ENCODE data around the gene VPS13C.

Gene VPS13C

GRCh38 chr15:61936528-61937195 is 123.6 kb downstream of the VPS13C start:
- DNase-seq: no peak

DNA sequence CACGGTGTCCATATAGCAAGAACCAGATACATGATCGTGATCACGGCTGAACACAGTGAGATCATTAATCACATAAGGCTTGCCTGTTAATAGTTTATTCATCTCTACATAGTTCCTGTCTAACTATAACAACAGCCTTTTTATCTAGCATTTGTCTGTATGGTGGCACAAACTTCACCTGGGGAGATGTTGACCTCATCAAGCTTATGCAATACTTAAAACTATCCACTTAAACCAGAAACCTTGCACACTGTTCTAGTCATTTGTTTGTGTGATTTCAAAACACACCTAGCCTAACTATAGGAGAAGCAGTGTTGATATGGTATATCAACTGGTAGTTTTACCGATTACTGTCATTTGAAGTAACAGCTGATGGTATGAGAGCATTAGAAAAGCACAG is 124.8 kb downstream of the VPS13C start:
- DNase-seq: no peak

- DNase-seq: no peak
Observed at GRCh38 chr15:61929452-61929851, 130.8 kb downstream of the VPS13C start.

DNA sequence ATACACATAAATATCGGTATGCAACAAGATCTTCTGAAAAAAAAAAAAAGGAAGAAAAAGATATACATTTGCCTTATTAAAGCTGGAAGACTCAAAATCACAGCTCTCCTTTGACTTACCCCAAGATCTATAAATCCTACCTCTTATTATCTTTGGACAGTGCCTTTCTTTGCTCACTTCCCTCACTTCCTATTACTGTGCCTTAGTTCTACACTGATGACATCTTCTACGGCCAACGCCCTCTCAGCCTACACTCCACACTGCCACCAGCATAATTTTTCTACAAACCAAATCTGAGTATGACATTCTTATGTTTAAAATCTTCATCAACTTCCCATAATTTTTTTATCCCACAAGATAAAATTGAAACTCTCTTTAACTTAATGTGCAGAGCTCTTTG is 137.1 kb downstream of the VPS13C start:
- DNase-seq: no peak

- peak; percentile 1 for DNase-seq
Observed at GRCh38 chr15:61921093-61921492, 139.2 kb downstream of the VPS13C start.

DNA sequence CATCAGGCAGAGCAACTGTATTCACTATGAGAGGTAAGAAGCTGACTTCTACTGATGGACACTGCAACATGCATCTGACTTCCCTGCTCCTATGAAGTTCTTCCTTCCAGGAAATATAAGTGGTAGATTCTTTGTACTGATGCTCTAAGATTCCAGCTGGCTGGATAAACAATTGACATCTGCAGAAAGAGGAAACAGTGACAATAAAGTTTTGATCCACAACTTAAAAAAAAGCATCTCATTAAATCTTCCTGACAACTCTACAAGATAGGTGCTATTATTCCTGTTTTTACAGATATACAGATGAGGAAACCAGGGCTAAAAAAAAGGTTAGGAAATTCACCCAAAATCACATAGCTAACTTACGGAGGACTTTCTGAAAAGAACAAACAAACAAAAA is 142.8 kb downstream of the VPS13C start:
- DNase-seq: no peak

DNA sequence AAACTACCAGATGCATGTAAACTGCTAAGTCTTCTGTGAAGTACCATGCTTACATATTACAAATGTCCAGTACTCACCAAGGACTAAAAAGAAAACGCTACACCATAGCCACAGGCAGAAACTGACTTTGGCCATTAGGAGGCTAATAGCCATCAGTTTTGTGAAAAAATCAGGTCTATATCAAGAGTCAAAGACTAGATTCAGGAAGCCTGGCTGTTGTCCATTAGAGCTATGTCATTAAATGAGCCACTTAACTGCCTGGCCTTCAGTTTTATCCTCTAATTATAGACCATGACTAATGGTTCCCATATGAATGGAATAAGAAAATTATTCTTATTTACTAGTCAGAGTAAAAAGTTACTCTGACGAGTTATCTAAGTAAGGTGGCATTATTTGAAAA is 144.1 kb downstream of the VPS13C start:
- peak; percentile 67 for DNase-seq

DNA sequence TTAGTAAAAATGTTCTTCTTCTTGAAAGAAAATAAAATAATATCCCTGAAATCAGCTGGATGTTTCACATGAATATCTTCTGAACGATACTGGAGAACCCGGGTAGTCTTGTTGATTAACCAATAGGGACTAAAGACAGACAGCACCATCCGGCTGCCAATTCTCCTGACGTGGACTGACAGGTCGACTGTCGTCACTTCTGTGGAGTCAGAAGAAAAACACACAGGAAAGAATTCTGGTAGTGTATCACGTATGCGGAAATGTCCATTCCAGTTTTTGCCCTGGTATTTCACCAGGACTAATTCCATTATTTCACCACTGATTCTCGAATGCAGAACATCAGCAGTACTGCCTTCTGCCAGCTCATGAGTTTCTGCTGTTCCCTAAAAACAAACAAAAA is 144.6 kb downstream of the VPS13C start:
- no peak for DNase-seq

DNA sequence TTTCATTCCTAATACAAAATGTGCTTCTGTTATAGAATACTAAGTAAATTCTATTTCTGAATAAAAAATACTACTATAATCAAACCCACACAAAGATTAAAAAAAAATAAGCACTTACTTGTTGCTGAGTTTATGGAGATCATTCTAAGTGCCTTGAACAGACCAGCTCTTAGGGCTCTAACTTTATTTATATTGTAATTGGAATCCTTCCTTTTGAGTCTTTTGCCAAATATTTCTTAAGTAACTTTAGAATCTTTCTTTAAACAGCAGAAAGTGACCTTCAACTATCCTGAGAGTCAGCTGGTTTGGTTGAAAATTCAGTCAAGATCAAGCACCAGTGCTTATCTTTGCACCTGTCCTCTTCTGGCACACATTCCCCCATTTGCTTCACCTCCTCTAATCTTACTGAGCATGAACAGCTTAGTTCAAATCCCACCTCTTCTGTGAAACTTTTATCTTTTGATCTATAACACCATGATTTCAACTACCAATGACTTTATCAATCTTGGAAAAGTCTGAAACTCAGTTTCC is 149.3 kb downstream of the VPS13C start:
- no peak for DNase-seq

GRCh38 chr15:61908241-61908640 is 152.0 kb downstream of the VPS13C start:
- DNase-seq: no peak

DNA sequence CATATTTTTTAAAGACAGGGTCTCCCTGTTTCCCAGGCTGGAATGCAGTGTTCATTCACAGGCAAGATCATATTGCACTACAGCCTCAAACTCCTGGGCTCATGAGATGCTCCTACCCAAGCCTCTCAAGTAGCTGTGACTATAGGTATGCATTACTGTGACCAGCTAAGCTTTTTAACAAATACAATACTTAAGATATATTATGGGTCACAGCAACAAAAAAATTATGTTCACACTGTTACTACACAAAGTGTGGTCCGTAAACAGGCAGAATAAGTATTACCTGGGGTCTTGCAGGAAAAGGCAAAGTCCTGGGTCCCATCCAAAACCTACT is 152.5 kb downstream of the VPS13C start:
- DNase-seq: no peak

- DNase-seq: no peak
Observed at GRCh38 chr15:61906961-61907752, 153.1 kb downstream of the VPS13C start.

DNA sequence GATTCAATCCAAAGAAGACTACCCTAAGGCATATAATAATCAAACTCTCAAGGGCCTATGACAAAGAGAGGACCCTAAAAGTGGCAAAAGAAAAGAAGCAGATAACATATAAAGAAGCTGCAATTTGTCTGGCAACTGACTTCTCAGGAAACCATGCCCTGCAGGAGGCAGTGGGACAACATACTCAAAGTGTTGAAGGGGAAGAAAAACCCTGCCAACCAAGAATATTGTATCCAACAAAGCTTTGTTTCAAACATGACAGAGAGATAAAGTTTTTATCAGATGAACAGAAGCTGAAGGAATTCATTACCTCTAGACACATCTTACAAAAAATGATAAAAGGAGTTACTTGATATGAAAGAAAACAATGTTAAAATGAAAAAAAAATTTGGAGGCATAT is 167.1 kb downstream of the VPS13C start:
- DNase-seq: no peak

- DNase-seq: no peak
Observed at GRCh38 chr15:61892140-61892539, 168.1 kb downstream of the VPS13C start.

- DNase-seq: no peak
Observed at GRCh38 chr15:61890106-61890505, 170.1 kb downstream of the VPS13C start.

DNA sequence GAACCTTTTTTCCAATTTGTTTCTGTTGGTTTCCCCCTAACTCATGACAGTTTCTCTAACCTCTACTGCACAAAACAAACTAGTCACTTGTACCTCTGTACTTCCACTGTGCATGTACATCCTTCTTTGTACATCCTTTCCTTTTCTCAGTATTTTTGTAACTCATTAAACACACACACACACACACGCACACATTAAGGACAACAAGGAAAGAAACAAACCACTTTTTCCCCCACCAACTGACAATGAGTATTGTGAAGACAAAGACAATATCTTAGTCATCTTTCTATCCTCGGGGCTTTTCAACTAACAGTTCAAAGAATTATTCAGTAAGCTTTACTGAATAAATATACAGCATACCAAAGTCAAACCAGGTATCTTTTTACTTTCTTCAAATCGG is 170.5 kb downstream of the VPS13C start:
- DNase-seq: no peak

DNA sequence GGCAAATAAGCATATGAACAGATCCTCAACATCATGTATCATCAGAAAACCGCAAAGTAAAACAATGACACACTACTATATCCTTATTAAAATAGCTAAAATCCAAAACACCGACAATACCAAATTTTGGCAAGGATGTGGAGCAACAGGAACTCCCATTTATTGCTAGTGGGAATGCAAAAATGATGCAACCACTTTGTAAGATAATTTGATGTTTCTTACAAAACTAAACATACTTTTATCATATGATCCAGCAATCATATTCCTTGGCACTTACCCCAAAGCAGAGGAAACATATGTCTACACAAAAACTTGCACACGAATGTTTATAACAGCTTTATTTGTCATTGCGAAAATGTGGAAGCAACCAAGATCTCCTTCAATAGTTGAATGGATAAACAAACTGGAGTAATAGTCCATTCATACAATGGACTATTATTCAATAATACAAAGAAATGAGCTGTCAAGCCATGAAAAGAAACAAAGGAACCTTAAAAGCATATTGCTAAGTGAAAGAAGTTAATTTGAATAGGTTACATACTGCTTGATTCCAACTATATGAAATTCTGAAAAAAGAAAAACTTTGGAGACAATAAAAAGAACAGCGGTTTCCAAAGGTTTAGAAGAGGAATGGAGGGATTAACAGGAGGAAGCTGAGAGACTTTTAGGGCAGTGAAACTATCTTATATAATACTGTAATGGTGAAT is 172.0 kb downstream of the VPS13C start:
- DNase-seq: peak; percentile 7

GRCh38 chr15:61880084-61880483 is 180.2 kb downstream of the VPS13C start:
- DNase-seq: no peak

- no peak for DNase-seq
Observed at GRCh38 chr15:61879219-61879618, 181.0 kb downstream of the VPS13C start.

GRCh38 chr15:61871926-61872522 is 188.2 kb downstream of the VPS13C start:
- DNase-seq: peak; percentile 19

- no peak for DNase-seq
Observed at GRCh38 chr15:61869656-61870055, 190.6 kb downstream of the VPS13C start.

DNA sequence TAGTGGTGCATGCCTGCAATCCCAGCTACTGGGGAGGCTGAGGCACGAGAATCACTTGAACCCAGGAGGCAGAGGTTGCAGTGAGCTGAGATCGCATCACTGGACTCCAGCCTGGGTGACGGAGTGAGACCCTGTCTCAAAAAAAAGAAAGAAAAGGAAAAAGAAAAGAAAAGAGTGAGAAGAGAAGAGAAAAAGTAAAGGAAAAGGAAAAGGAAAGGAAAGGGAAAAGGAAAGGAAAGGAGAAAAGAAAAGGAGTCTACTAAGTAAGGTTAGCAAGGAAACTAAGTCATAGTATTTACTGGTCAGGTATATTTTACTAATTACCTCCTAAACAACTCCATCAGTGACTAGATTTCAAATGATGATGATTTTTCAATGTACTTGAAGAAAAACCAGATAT is 198.3 kb downstream of the VPS13C start:
- no peak for DNase-seq

DNA sequence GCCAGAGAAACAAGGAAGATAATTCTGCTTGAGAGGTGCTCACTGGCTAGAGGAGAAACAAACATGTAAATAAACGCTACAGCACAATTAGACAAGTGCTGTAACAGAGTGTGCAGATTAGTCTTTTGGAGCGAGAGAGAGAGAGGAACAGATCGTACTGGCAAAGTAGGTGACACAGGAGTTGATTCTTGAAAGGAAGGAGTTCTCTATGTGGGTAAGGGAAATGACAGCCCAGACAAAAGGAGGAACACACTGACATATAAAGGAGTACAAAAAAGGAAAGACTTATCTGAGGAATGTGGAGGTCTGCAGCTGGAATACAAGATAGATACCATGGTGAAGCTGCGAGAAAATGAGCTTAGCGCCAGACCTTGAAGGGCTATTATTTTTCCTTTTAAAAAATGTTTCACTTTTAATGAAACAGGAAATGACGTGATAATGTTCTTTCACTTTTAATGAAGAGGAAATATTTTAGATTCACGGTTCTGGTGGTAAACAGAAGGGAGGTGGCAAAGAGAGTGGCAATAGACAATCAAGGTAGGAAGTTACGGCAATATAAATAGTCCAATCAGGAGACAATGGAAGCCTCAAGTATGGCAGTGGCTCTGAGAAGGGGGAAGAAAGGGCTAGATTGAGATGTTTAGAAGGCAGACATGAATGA is 202.9 kb downstream of the VPS13C start:
- no peak for DNase-seq

Data from fibroblast of skin of right biceps (primary cell).